ENCODE data around the gene NKD1. TPM values are rescaled to one million over a fixed set of nuclear protein-coding genes. Genes with fewer than 3 reads are reported as not detected.

The NKD1 gene
- polyA plus RNA-seq, 5 donors, result 31.4 to 48.2 (median 34.6) TPM

DNA sequence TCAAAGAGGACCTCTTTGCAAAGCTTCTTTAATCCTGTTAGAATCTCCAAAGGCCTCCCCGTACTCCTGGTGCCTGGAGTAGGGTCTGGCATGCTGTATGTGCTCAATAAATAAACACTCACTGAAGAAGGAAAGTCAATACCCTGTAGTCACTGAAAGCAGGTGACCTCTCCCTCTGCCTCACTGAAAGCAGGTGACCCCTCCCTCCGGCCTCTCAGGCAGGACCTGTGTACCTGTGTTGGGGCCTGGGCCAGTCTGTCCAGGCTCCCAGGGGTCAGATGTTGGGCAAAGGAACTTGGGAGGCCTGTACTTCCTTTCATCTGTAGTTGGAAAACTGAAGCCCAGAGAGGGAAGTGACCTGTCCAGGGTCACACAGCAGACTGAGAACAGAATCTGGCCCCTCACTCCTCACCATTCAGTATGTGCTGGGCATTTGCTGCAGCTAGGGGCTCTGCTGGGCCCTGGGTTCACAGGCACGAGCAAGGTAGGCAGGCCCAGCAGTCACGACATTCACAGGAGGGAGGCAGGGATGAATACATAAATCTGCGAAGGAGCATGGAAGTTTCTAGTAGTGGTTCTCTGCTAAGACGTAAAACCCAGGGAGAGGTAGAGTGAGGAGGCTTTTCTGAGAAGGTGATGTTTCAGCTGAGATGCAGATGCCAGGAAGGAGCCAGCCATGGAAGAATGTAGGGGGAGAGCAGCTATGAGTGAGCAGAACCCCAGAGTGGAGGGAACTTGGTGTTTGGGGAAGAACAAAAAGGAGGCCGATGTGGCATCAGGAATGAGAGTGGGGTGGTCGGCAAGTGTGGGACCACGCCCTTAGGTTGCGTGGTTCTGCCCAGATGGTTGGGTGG, 64.0 kb downstream of the NKD1 start:
- no peak for DNase-seq

- no peak for DNase-seq
Measured at GRCh38 chr16:50612849-50613198, 64.6 kb downstream of the NKD1 start.

DNA sequence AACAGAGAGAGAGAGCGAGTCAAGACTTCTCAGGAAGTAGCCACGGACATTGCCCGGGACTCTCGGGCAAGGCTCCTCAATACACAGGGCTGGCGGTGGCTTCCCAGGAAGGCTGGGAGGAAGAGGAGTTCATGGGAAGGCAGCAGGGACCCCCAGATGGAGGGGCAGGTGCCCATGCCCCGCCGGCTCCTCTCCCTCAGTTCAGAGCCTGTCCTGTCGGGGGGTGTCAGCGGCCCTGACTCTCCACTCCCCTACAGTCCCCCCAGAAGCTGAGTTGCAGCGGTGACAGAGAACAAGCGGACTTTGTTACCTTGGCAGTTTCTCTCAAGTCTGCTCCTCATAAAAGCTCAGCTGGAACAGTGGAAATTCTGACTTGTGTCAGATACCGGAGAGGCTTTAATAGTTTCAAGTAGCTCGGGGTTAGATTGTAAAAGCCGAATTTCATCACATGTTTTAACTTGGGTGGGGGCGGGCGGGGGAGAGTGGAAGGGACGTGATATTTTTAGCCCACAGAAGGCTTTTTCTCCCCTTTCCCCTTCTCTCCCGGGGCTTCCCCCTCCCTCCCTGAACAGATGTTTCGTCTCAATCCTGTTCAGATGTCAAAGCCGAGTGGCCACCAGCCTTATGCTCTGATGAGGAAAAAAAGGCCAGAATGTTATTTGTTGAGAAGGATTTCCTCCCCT, 65.2 kb downstream of the NKD1 start:
- peak; percentile 75 to 77 for DNase-seq

GRCh38 chr16:50613964-50614474, 65.8 kb downstream of the NKD1 start:
- no peak for DNase-seq

DNA sequence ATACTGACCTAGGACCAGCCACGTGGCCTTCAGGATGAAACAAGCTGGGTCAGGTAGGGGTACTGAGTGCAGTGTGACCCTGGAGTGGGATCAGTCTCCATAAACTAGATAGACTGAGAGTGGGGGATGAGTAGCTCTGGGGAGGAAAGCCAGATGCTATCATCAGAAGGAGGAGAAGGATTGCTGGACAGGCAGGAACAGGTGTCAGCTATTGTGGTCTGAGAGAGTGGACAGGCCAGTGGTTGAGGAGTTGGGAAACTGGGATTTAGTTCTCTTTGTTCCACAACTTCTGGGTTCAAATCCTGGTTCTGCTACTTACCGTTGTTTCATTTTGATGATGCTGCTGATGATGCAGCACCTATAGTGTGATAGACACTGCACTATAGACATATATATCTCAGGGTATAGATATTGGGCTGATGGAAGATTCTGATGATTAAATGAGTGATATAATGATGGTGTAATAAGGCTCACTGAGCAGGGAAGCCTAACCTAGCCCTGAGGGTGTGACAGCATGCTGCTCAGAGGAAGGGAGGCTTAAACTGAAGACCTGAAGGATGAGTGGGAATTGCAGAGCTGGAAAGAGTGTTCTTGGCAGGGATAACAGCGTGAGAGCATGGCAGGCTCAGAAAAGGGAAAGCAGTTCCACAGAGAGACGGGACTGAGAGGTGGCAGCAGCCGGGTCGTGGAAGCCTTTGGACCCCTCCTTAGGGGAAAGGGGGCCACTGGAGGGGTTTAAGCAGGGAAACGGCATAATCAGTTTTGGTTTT, 66.9 kb downstream of the NKD1 start:
- DNase-seq, result no peak

GRCh38 chr16:50615891-50616290, 67.7 kb downstream of the NKD1 start:
- DNase-seq, result peak; percentile 62 to 74

- no peak for DNase-seq
Measured at GRCh38 chr16:50616386-50616785, 68.2 kb downstream of the NKD1 start.

DNA sequence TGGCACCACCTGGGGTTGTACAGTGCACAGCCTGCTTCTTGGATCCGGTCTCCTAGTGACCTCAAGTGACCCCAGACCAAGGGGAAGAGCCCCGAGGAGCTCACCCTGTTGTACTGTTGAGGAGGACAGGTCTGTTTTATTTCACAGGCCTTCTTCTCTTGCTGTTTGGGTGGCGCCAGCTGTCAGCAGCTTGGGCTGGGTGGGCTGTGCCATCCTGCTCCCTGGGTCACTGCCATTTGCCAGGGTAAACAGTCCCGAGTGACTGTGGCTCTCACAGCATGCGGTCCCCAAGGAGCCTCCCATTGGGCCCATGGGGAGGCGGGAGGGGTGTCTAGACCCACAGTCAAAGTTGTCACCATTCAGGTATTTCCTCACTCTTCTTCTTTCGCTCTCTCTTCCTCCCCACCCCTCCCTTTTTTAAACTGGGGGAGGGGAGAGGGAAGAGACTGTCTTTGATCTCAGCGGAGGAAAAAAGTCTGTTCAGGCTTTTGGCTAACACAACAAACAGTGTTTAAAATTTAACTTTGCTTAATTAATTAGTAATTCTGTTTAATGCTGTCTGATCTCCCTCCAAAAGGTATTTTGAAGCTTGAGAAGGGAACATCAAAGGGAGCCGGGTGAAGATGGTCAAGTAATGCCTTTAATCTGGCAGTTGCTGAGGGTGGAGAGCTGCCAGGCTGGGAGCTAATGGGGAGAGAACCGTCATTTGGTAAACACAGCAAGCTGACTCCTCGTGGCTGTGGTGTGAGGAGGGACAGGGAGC, 68.9 kb downstream of the NKD1 start:
- peak; percentile 77 to 88 for DNase-seq

DNA sequence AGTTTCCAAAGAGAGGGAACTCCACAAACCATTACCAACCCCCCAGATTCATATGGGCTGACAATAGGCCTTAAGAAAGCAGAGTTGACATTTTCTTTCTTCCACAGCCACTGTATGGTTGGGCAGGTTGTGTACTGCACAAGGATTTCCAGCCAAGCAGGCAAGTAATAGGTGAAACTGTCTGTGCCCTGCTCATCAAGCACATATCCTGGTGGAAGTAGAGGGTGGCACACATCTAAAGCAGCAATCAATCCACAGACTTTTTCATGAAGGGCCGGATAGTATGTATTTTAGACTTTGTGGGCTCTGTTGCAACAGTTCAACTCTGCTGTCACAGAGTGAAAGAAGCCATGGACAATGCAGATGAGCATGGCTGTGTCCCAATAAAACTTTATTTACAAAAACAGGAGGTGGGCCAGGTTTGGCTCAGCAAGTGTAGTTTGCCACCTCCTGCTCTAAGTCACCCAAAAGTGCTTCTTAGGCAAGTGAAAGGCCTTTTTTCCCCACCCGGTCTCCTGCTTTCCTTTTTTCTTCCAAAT, 69.5 kb downstream of the NKD1 start:
- no peak for DNase-seq

- DNase-seq, result no peak
Measured at GRCh38 chr16:50618238-50618918, 70.2 kb downstream of the NKD1 start.

DNA sequence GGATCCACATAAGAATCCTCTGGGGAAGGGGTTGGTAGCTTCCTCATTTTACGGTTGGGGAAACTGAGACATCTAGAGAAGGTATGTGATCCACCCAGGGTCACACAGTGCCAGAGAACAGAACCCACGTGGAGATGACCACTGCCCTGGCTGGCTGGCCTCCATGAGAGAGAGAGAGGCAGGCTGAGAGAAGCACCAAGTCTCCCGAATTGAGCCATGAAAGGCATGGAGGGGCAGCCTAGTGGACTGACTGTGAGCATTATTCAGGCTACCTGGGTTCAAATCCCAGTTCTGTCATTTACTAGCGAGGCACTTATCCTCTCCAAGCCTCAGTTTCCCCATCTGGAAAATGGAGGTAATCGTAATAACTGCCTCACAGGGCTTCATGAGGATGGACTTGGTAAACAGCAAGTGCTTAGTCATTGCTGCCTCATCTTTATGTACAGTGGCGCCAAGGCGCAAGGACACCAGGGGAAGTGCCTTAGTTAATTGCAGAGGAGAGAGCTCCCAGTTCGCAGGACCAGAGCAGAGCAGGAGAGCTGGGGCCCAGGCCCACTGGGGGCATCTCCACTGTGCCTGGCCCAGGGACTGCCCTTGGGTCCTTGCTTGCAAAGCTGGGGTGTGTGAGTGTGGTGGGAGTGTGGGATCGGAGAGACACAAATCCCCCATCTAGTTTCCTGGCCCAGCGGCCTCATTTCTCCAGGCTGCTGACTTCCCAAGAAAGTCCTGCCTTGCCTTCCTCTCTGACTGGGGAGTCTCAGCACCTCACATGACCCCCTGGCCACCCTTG, 71.7 kb downstream of the NKD1 start:
- no peak for DNase-seq

DNA sequence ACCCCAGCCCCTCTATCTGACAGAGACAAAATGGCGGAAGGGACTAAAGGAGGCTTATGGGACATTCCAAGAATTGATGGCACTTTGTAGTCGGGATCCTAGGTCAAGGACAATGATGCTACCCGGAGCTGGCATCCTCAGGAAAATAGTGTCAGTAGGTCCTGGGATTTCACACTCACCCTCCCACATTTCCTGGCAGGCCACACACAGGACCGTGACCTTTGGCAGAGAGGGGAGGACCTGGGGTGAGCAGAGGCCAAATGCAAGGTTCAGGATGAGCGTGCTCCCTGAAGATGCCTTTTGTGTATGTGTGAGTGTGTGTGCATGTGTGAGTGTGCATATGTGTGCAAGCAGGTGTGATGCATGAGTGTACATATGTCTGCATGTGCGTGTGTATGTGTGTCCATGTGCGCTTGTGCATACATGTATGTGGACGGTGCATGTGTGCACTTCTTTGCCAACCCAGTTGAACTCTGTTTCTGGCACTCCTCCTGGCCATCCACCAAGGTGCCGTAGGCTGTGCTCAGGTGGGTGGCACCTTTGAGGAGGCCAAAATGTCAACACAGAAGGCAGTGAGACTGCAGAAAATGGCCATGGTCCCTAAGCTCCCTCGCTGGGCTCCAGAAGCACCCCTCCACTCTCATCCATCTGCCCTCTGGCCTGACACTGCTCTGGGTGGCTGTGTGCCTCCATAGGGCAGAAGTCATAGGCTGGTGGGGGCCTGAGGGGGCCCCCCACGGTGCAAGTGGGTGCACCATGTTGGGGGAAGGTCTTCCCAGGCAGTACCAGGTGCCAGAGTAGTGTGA, 72.7 kb downstream of the NKD1 start:
- DNase-seq, result no peak

- no peak for DNase-seq
Measured at GRCh38 chr16:50621452-50621792, 73.2 kb downstream of the NKD1 start.

GRCh38 chr16:50622029-50622428, 73.8 kb downstream of the NKD1 start:
- no peak for DNase-seq

DNA sequence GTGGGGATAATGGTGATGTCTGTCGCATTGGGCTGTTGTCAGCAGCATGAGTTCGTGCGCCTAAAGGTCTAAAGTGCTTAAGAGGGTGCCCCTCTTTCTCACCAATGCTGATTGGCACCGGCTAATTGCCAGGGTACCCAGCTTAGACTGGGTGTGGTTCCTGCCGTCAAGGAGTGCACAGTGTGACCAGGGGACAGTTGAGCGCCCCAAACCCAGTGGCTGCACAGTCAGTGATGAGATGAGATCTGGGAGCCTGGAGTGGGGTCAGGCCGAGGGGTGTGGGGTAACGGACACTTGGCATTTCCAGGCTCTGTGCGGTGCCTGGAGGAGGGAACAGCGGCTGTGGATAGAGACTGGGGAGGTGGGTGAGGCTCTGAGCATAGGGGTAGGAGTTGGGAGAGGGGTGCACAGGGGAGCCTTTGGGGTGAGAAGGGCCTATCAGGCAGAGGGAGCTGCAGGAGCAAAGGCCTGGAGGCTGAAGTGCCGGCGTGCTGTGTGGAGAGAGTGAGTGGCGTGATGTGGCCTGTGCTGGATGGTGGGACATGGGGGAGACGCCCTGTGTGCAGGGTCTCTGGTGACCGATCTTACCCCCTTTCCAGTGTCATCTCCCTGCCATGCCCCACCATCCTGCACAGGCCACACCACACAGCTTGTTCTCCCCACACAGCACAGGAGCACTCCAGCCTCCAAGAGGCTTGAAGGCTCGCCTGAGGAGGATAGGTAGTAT, 74.6 kb downstream of the NKD1 start:
- no peak for DNase-seq

DNA sequence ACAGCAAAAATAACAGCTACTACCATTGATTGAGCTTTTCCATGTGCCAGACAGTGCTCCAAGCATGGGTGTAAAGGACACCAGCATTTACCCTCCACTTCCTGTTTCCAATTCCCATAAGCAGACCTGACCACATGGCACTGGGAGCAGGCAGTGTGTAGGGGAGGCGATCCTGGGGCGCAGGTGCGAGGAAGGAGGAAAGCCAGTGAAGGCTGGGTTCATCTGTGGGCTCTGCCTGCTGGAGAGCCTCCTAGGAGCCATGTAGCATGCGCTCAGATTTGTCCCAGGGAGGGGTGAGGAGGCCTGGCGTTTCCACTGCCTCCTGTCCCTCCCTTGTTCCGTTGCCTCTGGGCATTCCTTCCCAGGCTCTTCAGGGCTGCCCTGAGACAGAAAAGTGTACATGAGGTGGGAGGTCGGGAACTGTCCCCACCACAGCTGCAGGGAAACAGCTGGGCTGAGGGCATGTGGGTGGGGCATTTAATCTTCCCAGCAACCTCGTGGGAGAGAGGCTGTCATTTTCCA, 76.3 kb downstream of the NKD1 start:
- no peak for DNase-seq

DNA sequence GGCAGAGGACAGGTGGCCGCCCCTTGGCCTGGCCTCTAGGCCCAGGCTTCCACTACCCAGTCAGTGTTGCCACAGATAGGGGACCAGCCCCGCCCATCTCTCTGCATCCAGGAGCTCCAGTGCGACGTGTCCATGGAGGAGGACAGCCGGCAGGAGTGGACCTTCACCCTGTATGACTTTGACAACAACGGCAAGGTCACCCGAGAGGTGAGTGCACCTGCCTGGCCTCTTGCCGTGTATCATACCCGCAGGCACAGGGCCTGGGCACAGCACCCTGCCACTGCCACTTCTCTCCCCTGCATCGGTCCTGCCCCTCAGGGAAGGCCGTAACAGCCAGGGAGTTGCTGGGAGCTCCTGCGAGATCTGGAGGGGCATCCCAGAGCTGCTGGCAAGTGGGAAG, 77.2 kb downstream of the NKD1 start:
- DNase-seq, result no peak

DNA sequence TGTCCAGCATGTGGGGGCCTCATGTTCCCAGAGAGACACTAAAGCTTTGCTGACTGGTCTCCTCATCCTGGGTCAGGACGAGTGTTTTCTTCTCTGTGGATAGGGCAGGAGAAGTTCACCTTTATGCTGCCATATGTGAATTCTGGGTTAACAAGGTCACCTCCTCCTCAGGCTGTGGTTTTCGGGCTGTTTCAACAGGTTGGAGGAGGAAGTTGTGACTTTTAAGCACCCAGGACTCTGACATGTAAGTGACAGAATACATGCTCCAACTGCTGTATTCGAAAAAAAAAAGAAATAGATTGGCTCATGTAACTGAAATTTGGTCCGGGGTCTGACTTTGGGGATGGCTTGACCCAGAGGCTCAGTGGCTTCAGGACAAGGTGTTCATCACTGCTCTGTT, 78.7 kb downstream of the NKD1 start:
- DNase-seq, result no peak
